ENCODE results near the gene NMNAT1.

GRCh38 chr1:9907441-9907840, 35.8 kb upstream of the NMNAT1 start:
- TF ChIP-seq CTCF (conservative IDR thresholded peaks at IDR 0.05) (no peak), EZH2 (IDR thresholded peaks at IDR 0.05; ENCODE audit: low read depth) (no peak)

All from PC-9 (cell line).